Measurements from ENCODE around the gene OGFOD1.
"Not testable (repeated sequence)": the region's sequence is repeated elsewhere in the genome, so short reads cannot be mapped to it uniquely, and the experiment has no call there.

OGFOD1 gene

GRCh38 chr16:56481468-56482122 lies 30.2 kb downstream of the OGFOD1 start:
- no peak for DNase-seq

DNA sequence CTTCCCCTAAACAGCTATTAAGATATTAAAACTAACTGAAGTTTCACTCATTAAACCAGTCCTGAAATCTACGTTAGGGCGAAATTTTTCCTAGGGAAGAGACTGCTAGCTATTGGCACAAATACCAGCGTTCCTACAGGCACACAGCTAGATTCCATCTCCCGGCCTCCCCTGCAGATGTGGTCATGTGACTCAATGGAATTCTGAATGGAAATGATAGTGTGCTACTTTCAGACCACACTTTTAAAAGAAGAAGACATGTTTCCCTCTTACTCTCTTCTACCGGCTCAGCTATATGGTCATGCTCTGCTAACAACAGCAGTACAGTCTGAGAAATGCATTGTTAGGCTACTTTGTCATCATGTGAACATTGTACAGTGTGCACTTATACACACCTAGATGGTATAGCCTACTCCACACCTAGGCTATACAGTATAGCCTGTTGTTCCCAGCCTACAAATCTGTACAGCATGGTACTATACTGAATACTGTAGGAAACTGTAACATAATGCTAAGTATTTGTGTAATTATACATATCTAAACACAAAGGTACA lies 31.4 kb downstream of the OGFOD1 start:
- DNase-seq = no peak

DNA sequence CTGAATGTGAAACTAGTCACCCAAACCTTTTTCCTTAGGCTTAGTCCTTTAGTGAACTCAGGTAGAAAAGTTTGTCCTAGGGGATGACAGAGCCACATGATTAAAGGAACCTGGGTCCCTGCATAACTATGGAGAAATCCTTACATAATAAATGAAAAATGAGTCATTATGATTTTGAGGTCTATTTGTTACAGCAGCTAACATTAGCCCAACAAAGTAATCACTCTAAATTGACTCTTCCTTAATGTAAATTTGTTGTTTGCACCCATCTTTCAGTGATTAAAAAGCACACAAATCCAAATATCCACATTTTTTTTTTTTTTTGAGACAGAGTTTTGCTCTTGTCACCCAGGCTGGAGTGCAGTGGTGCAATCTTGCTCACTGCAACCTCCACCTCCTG lies 32.0 kb downstream of the OGFOD1 start:
- no peak for DNase-seq

- no peak for DNase-seq
These were observed 36.7 kb downstream of the OGFOD1 start for GRCh38 chr16:56488035-56488434.

DNA sequence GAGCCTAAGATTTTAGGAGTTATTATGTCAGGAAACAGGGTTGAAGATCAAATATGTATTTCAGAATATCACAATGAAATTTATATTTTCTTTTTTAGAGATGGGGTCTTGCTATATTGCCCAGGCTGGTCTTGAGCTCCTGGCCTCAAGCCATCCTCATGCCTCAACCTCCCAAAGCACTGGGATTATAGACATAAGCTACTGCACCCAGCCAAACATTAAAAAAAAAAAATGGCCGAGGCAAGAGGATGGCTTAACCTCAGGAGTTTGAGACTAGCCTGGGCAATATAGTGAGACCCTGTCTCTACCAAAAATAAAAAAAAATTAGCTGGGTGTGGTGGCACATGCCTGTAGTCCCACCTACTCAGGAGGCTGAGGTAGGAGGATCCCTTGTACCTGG lies 37.5 kb downstream of the OGFOD1 start:
- not testable (repeated sequence) for DNase-seq

GRCh38 chr16:56491657-56492261 lies 40.4 kb downstream of the OGFOD1 start:
- DNase-seq = no peak

- no peak for DNase-seq
These were observed 41.8 kb downstream of the OGFOD1 start for GRCh38 chr16:56493126-56493525.

DNA sequence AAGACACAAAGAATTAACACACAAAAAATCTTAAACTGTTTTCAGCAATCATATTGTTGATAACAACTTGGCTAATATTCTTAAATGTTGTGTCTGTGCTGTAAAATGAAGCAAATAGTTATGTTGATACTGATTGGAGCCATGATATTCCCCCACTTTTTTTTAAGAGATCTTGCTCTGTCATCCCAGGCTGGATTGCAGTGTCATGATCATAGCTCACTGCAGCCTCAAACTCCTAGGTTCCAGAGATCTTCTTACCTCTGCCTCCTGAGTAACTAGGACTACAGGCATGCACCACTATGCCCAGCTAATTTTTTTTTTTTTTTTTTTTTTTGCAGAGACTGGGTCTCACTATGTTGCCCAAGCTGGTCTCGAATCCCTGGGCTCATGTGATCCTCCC lies 42.5 kb downstream of the OGFOD1 start:
- DNase-seq = no peak

DNA sequence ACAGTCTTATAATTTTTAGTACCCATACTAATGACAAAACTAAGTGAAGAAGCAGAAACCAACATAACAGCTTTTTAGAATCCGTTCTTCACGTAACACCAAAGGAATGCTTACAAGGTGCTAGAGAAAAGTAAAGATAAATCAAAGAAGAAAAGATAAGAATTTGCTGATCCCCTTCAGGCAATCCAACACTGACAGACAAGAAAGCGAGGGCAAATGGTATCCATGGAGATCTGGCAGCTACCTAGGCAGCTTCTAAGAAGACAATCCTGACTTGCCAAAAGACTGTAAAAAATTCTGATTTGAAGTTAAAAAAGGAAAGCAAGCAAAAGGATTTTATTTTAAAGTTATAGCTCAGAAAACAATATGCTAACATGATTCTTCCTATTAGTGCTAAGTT lies 53.8 kb downstream of the OGFOD1 start:
- DNase-seq = no peak

DNA sequence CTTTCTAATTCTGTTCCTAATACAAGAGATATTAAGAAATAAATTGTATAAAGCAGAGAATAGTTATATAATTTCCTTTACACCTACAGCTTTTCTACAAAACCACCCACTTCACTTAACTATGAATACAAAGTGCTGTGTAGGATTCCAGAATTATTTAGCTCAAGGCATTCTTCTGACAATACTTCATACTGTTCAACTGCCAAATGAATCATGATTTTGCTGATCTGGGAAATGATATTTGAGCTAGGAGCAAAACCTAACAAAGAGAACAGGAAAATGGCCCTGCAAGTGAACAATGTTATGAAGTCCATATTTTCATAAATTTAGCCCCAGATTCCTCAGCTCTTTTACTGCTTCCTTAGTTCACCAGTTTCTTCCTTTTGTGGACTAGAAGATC lies 55.6 kb downstream of the OGFOD1 start:
- no peak for DNase-seq

GRCh38 chr16:56510544-56510943 lies 59.2 kb downstream of the OGFOD1 start:
- no peak for DNase-seq

DNA sequence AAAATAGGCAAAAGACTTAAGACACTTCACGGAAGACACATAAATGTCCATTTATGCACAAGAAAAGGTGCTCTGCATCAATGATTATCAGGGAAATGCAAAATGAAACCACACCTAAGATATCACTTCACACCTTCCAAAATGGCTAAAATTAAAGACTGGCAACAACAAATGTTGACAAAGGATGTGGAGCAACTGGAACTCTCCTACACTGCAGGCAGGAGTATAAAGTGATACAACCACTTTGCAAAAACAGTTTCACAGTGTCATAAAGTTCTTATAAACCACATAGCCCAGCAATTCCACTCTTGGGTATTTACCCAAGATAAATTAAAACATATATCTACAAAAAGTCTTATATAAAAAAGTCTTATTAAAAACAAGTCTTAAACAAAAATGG lies 60.7 kb downstream of the OGFOD1 start:
- DNase-seq = no peak

DNA sequence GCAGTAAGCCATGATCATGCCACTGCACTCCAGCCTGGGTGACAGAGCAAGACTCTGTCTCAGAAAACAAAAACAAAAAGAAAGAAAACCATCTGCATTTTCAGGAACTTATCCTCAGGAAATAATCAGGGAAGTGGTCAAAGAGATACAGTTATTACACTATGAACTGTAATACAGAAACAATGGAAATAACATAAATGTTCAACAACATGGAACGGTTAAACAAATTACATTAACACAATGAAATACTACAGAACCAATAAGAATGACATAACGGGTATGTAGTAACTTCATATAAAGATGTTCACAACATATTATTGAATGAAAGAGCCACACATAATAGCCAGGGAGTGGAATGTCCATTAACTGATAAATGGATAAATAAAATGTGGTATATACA lies 61.7 kb downstream of the OGFOD1 start:
- no peak for DNase-seq

DNA sequence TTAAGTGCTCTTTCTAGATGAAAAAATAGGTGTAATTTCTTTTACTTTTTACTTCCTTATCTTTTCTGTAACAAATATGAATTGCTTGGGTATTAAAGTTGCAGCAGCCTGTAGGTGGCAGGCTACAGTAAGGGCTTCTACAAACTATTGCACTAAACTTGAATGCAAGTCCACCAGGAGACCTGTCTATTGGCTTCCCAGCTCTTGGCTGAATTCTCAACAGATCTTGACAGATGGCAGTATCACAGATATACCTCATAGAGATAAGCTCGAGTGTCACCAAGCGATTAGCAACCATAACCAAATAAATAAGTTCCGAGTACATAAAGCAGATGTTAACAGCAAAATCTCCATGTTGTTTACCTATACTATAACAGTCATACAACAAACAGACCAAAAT lies 62.6 kb downstream of the OGFOD1 start:
- no peak for DNase-seq

GRCh38 chr16:56514845-56515244 lies 63.5 kb downstream of the OGFOD1 start:
- DNase-seq = no peak

DNA sequence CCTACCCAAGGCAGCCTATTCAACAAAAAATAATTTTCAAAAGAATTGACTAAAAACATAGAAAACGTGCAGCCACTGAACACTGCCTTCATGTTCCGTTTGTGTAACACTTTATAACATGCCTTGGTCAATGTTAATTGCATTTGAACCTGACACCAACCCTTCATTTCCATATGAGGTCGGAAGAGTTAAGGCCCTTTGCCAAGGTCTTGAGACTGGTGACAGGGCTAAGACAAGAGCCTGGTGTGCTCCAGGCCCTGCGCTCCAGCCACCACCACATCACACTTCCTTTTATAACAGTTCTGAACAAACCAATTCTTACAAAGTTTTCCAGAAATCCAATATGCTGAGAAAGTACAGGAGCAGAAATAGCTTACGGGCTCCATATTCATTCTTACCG lies 64.3 kb downstream of the OGFOD1 start:
- no peak for DNase-seq

DNA sequence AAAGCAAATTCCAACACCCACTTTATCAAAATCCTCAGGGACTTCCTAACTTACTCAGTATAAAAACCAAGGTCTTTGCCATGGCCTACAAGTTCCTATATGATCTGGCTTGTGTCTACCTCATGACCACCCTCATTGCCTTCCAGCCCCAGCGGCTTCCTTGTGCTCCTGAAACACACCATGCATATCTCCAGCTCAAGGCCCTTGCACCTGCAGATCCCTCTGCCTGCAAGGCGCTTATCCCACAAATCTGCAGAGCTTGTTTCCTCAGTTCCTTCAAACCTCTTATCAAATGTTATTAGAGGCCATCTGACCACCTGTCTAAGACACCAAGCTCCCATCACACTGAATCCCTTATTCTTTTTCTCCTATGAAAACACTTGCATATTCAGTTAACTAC lies 65.9 kb downstream of the OGFOD1 start:
- DNase-seq = no peak

- DNase-seq = no peak
These were observed 67.1 kb downstream of the OGFOD1 start for GRCh38 chr16:56518425-56518824.

DNA sequence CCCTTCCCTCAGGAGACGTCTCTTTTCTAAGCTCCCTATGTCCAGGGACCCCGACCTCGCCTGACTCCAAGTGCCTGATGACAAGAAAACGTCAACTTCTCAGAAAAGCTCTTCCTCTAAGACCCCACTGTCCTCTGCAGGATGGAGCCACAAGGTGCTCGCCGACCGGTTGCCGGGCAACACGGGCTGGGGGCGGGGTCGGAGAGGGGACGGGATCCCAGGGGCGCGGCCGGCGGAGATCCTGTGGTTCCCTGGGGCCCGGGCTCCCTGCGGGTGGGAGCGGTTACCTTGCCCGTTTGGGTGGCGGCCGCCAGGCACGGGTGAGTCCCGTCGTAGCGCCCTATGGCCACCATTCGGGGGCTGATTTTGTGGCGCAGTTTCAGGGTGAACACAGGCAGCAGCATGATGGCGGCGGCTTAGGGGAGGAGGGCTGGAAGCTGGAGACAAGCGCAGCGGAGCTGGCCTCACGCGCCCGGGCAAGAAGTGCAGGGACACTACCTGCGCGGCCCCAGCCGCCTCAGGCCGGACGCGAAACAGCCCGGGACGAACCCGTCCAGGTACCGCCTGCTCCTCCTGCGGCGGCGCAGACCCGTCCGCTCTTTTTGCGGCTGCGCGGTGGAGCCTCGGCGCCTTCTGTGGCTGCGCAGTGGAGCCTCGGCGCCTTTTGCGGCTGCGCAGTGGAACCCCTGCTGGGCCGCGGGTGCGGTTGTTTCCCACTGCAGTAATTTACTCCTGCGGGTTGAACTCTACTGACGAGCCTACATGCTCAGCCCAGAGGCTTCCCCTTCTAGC lies 68.3 kb downstream of the OGFOD1 start, which contains the start of gene BBS2:
Gene BBS2 (minus strand): TSS at position 566 of the 792 bp plus-strand sequence. CDS start 162 bp downstream, at position 404.
- DNase-seq = peak; percentile 91

DNA sequence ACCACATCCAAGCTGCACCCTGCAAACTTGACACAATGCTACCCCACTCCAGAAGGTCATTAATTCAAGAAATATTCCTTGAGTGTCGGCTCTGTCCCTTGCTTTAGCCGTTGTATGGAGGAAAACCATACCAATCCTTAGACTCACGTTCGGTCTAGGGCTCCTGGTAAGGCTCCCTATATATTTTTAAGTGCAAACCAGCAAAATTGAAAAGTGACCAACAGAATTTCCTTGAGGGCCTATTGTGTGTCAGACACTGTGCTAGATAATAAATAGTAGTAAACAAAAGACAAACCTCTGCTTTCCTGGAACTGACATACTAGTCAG lies 68.9 kb downstream of the OGFOD1 start:
- DNase-seq = no peak

DNA sequence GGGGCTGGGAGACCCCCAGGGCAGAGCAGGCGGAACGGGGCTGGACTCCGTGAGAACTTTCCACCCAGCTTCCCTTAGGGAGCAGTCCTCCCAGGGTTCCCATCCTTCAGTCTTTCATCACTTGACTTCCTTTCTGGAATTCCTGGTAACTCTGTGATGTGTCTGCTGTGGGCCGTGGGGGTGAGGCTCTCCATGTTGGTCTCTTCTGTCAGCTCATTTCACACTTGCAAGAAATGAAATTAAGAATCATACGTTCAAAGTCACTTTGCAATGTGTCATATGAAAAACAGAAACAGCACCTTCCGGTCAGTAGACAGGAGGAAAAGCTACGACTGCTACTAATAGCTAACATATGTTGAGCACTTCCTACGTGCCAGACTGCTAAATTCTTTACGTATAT lies 73.9 kb downstream of the OGFOD1 start:
- DNase-seq = no peak
